Suprapubic skin (tissue), 3 donors: ENCODE results near the gene PCDH1.

Experiments
- POLR2A ChIP-seq, 2 donors: fragments of 450-650 bp; IDR thresholded peaks; one replicate each; pipeline ENCODE4 v1.6.1; 2017; ENCODE audit warnings: antibody characterized with exemption in 2 of 2, mild to moderate bottlenecking in 2 of 2, moderate library complexity in 2 of 2
- TF ChIP-seq, protein P1 (sequence below), 2 donors: fragments of 200-600 bp in 1 of 2; fragments of 450-650 bp in 1 of 2; sonication (generic) in 1 of 2; IDR thresholded peaks; one replicate each; pipeline ENCODE4 v1.5.1; 2016 to 2019; ENCODE audit warnings: antibody characterized with exemption in 2 of 2, mild to moderate bottlenecking in 1 of 2, moderate library complexity in 1 of 2

DNA sequence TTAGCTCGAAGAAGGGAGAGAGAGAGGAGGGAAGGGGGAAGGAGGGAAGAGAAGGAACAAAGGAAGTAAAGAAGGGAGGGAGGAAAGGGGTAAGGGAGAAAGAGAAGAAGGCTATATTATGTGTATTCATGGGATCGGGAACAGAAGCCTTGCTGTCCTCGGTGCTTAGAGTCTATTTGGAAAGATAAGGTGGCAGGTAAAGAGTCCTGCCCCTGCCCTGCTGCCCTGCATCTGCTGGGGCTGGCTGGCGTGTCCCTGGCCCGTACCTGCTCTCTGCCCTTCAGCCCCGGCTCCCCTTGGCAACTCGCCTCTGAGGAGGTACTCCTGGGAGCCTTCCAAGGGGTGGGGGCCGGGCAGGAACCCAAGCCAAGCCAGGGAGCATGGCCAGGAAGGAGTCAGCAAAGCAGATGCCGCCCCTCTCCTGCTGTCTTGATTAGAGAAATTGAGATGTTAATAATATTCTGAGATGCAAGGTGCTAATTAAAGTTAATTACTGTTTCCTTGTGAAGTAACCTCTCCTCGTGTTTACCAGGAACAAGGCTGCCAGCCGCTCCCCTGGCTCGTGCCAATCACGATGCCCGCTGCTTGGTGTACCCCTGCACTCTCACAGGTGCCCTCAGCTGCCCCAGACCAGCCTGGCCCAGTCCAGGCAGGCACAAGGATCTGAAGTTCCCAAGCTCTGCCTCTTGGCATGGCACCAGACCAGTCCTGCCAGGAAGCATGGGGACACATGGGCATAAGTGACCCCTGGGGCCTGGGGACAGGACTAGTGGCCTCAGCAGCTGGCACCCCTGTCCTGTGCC, 36.6 kb downstream of the PCDH1 start:
- TF ChIP-seq POLR2A (IDR thresholded peaks at IDR 0.05), result no peak
- TF ChIP-seq, protein P1, sequence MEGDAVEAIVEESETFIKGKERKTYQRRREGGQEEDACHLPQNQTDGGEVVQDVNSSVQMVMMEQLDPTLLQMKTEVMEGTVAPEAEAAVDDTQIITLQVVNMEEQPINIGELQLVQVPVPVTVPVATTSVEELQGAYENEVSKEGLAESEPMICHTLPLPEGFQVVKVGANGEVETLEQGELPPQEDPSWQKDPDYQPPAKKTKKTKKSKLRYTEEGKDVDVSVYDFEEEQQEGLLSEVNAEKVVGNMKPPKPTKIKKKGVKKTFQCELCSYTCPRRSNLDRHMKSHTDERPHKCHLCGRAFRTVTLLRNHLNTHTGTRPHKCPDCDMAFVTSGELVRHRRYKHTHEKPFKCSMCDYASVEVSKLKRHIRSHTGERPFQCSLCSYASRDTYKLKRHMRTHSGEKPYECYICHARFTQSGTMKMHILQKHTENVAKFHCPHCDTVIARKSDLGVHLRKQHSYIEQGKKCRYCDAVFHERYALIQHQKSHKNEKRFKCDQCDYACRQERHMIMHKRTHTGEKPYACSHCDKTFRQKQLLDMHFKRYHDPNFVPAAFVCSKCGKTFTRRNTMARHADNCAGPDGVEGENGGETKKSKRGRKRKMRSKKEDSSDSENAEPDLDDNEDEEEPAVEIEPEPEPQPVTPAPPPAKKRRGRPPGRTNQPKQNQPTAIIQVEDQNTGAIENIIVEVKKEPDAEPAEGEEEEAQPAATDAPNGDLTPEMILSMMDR (IDR thresholded peaks at IDR 0.05), result no peak
